PC-9 (cell line): ENCODE results near the gene CCNH.

Experiments
- EZH2 ChIP-seq: fragments of 200-600 bp; sonication (generic); IDR thresholded peaks from 2 replicates; pipeline ENCODE4 v1.8.0; 2017; ENCODE audit warnings: antibody characterized with exemption, low read depth
- TF ChIP-seq, protein P1 (sequence below): fragments of 200-600 bp; sonication (generic); conservative IDR thresholded peaks from 2 replicates; pipeline ENCODE4 v1.6.1; 2017; ENCODE audit warnings: mixed run types, antibody characterized with exemption, mild to moderate bottlenecking, moderate library complexity

DNA sequence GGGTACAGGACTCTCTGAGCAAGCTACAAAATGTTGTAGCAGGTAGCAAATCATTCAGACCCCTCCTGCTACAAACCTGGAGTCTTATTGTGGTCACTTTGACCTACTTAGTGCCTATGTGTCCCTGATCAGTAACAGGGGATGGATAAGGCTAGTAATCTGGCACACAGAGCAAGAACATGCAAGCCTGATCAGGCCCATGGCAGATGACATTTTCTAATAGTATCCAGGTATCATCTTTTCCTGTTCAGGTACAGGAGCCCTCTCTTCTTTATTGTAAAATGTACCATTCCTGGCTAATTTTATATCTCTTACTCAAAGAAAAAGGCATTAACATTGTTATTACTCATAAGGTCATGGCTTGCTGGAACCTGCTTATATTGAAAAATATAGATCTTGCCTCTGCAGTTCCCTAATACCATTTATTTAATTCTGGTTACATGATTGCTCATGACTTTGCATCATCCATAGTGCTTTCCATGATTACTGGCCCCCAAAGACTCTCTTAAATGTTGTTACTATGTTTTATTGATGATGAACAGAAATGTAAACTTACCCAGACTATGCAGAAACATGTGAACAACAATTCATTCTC, 18.2 kb upstream of the CCNH start:
- TF ChIP-seq EZH2, result no peak
- TF ChIP-seq, protein P1, sequence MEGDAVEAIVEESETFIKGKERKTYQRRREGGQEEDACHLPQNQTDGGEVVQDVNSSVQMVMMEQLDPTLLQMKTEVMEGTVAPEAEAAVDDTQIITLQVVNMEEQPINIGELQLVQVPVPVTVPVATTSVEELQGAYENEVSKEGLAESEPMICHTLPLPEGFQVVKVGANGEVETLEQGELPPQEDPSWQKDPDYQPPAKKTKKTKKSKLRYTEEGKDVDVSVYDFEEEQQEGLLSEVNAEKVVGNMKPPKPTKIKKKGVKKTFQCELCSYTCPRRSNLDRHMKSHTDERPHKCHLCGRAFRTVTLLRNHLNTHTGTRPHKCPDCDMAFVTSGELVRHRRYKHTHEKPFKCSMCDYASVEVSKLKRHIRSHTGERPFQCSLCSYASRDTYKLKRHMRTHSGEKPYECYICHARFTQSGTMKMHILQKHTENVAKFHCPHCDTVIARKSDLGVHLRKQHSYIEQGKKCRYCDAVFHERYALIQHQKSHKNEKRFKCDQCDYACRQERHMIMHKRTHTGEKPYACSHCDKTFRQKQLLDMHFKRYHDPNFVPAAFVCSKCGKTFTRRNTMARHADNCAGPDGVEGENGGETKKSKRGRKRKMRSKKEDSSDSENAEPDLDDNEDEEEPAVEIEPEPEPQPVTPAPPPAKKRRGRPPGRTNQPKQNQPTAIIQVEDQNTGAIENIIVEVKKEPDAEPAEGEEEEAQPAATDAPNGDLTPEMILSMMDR, result no peak
